GF-D8 (cell line): ENCODE measurements around the gene C1orf226.

Experiments
- DNase-seq: peaks from one replicate; lab custom pipeline; 2025; lab: John Stamatoyannopoulos, UW

C1orf226 gene

DNA sequence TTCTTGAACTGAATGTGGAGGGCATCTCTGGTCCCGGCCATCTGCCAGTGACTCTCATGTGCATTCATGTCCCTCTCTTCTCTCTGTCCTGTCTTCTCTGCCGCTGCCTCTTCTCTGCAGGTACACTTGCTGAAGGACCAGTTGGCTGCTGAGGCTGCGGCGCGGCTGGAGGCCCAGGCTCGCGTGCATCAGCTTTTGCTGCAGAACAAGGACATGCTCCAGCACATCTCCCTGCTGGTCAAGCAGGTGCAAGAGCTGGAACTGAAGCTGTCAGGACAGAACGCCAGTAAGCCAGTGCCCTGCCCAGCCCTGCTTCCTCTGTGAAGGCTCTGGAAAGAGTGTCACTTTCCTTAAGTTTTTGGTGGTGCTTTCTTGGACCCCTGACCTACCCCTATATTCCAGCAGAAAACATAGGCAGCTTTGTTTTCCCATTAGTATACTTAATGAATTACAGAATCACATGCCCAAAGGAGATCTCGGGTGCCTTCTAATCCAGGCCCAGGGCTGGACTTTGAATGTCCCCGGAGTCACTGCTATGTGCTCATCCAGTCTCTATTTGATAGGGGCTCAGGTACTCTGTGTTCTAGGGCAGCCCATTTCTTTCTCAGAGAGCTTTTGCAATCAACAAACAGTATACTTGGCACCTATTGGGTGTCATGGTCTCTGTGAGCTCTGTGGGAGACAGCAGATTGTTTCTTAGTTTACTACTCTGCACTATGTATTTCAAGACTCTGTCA lies 16.1 kb upstream of the C1orf226 start:
- DNase-seq = no peak

GRCh38 chr1:162366149-162366548 lies 15.4 kb upstream of the C1orf226 start:
- DNase-seq = no peak

- DNase-seq = no peak
These were observed 14.9 kb upstream of the C1orf226 start for GRCh38 chr1:162366671-162367070.

DNA sequence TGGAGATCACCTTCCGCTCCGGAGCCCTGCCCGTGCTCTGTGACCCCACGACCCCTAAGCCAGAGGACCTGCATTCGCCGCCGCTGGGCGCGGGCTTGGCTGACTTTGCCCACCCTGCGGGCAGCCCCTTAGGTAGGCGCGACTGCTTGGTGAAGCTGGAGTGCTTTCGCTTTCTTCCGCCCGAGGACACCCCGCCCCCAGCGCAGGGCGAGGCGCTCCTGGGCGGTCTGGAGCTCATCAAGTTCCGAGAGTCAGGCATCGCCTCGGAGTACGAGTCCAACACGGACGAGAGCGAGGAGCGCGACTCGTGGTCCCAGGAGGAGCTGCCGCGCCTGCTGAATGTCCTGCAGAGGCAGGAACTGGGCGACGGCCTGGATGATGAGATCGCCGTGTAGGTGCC lies 14.5 kb upstream of the C1orf226 start:
- no peak for DNase-seq

DNA sequence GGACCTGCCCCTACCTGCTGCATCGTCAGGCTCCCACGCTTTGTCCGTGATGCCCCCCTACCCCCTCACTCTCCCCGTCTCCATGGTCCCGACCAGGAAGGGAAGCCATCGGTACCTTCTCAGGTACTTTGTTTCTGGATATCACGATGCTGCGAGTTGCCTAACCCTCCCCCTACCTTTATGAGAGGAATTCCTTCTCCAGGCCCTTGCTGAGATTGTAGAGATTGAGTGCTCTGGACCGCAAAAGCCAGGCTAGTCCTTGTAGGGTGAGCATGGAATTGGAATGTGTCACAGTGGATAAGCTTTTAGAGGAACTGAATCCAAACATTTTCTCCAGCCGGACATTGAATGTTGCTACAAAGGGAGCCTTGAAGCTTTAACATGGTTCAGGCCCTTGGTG lies 13.8 kb upstream of the C1orf226 start:
- no peak for DNase-seq

DNA sequence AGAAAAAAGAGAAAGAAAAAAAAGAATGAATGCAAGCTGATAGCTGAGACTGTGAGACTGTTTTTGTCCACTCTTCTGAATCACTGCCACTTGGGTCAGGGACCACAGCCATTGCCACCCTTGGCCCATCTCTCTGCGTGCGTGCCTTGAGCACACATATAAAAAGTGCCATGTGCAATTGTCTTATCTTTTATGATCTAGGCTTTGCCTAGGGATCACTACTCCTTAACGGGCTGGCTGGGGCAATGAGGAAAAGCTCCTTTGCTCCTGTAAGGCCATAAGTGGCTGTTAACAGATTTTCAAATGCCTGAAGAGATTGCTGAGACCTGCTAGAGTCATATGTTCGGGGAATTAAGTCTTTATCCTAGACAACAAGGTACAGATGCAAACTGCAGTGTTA lies 13.1 kb upstream of the C1orf226 start:
- DNase-seq = no peak

GRCh38 chr1:162369571-162369970 lies 12.0 kb upstream of the C1orf226 start:
- DNase-seq = no peak

- DNase-seq = no peak
These were observed 11.4 kb upstream of the C1orf226 start for GRCh38 chr1:162370161-162370560.

DNA sequence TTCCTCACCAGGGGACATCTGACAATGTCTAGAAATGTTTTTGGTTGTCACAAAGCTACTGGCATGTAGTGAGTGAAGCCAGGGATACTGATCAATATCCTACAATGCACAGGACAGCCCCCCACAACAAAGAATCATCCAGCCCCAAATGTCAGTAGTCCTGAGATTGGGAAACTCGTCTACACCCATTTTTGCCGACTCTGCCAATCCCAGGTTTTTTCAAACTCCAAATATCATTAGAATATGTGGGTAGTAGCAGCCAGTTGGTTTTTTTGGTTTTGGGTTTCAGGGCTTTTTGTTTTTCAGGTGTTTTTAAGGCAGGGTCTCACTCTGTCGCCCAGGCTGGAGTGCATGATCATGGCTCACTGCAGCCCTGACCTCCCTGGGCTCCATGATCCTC lies 10.8 kb upstream of the C1orf226 start:
- no peak for DNase-seq

DNA sequence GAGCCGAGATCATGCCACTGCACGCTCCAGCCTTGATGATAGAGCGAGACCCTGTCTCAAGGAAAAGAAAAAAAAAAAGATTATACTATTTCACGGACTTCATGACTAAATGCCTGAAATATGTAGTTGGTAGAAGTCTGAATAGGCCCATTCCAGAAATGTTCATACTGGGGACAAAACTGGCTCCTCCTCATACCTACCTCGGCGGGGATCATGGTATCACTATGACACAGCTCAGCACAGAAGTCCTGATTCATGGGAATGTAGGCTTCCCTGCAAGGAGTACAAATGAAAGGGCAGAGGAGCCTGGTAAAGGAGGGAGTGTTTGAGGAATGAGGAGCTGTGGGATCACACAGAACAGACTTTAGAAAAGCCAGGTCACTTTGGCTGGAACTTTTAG lies 9.9 kb upstream of the C1orf226 start:
- no peak for DNase-seq

DNA sequence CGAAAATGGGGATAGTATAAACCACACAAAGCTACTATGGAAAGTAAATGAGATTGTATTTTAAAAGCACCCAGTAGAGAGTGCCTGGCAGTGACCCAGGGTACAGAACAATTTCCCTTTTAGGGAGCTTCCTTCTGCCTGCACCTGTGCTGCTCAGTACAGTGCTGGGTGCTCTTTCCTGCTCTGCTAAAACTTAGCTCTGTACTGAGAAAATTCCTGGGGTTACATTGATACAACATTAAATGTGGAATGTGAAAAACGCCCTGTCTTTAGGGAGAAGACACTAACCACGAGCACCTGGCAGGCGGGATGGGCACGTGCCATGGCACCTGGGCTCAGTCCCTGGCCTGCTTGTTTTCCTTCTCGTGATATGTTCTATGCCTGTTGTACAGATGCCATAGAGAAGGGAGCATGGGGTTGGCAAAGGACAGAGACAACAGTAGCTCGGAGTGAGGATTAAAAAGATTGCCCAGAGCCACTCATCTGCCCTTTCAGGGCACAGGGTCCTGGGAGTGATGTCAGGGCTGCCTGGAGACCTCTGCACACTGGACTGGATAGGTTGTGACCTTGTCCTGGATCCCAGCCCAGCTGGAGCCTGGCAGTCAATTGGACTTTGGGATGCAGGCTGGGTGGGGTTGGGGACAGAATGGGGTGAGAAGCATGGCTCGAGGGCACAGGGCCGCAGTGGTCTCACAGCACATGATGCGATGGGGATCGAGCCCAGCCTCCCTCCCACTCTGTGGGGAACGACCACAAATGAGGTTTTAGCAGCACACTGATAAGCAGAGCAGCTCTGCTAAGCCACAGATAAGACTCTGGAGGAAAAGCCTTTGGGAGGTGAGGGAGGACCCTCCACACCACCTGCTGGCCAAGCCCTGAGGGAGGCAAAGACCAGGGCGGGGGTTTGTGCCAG lies 9.1 kb upstream of the C1orf226 start:
- DNase-seq = no peak

- DNase-seq = no peak
These were observed 8.5 kb upstream of the C1orf226 start for GRCh38 chr1:162373072-162373427.

- no peak for DNase-seq
These were observed 7.8 kb upstream of the C1orf226 start for GRCh38 chr1:162373541-162374260.

DNA sequence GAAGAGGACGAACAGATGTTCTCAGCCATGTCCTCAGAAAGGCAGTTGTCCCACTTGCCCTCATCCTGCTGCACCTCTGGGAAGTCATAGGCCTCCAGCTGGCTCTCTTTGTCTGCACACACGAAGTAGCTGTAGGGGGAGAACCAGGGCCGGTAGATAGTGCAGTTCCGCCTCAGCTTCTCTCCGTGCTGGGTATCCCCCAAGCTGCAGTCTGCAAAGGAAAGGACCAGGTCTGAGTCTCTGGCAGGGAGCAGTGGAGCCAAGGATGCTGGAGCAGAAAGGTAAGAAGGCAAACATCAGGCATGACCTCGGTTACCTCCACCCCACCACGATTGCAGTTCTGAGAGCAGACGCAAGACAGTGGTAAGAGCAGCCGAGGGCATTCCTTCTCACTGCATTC lies 7.1 kb upstream of the C1orf226 start:
- no peak for DNase-seq

DNA sequence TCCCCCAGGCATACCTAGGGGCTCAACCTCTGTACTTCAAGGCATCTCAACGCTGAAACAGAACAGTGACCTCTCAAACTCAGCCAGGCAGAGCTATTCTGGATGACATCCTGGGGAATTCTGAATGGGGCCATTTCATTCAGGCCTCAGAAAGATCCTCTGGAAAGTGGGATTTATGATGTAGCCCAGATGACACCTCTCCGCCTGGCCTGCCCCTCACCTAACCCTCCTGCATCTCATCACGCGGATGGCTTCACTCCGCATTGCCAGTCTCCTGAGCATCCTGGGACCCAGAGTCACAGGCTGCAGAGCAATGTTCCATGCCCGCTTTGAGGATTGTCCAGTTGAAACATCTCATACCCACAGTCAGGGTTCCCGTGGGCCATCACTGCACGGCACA lies 6.1 kb upstream of the C1orf226 start:
- DNase-seq = no peak

DNA sequence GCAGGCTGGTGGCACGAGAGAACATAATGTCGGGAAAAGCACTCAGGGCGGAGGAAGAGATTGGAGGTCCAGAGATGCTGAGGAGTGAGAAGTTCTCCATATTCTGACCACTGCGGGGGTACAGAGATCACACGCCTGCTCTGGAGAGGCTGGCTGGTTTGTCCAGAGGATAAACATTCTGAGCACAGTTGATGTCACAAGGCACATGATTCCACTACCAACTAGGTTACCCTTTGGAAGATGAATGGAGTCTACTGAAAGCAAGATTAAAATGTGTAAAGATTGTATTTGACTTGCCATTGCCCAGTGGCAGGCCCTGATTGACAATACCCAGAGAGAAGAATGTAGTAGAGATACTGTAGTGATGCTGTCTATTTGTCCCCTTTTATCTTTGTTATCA lies 4.8 kb upstream of the C1orf226 start, which contains the start of gene SPATA46:
Gene SPATA46 (minus strand): TSS at position 164 of the 400 bp plus-strand sequence. CDS start 64 bp downstream, at position 100.
- no peak for DNase-seq

- DNase-seq = no peak
These were observed 1.3 kb upstream of the C1orf226 start for GRCh38 chr1:162380061-162380846.

DNA sequence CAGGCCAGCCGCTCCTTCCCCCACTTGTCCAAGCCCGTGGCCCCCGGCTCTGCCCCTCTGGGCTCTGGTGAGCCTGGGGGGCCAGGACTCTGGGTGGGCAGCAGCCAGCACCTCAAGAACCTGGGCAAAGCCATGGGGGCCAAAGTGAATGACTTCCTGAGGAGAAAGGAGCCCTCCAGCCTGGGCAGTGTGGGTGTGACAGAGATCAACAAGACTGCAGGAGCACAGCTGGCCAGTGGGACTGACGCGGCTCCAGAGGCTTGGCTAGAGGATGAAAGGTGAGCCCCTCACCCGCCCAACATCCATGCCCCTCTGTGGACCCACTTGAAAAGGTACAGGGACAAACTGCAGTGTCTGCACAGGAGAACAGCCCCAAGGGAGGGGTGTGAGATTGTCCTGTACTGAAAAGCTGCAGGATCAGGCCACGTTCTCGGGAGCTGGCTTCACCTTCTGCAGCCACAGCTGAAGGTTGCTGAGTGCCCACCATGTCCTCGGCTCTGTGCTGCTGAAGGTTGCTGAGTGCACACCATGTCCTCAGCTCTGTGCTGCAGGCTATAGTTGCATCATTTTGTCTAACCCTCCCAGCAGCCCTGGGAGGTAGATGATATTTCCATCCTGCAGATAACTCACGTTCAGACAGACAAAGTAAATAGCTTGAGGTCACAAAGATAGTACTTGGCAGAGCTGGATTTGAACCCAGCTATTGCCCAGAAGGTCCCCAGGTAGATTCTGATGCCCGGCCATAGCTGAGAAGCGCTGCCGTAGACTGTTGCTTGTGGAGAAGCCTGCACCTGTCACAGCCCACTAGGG lies 618 bp downstream of the C1orf226 start:
- DNase-seq = no peak

- DNase-seq = no peak
These were observed 1.6 kb downstream of the C1orf226 start for GRCh38 chr1:162383091-162383490.

GRCh38 chr1:162383516-162383915 lies 2.0 kb downstream of the C1orf226 start:
- no peak for DNase-seq

GRCh38 chr1:162384116-162384515 lies 2.6 kb downstream of the C1orf226 start:
- DNase-seq = no peak
